Brain microvascular endothelial cell (primary cell): ENCODE results near the gene TMPRSS9.

Experiments used
- DNase-seq: peaks from one replicate; pipeline ENCODE4 v3.0.0-alpha.2; 2020
- H3K27ac ChIP-seq: fragments of 250-450 bp; sonication (Bioruptor Pico); 2 replicates; pipeline ENCODE4 v1.5.1; 2020; ENCODE audit warnings: mild to moderate bottlenecking, moderate library complexity
- H3K27me3 ChIP-seq: fragments of 250-450 bp; sonication (Bioruptor Pico); replicated peaks from 2 replicates; pipeline ENCODE4 v1.5.1; 2020; ENCODE audit warnings: mild to moderate bottlenecking
- H3K36me3 ChIP-seq: fragments of 250-450 bp; sonication (Bioruptor Pico); replicated peaks from 2 replicates; pipeline ENCODE4 v1.5.1; 2020; ENCODE audit warnings: mild to moderate bottlenecking
- H3K4me3 ChIP-seq: 2 replicates; pipeline ENCODE4 v1.5.1; 2011; ENCODE audit warnings: low read depth, mild to moderate bottlenecking, control low read depth, low read length, moderate library complexity
- in situ Hi-C: cut with HindIII; loops from 2 replicates; pipeline ENCODE4 v1.10.0; 2017; ENCODE audit warnings: low sequenced_read_pairs, low pct_ligation_motif_present
- TF ChIP-seq, protein P1 (sequence below): IDR thresholded peaks from 2 replicates; pipeline ENCODE4 v1.5.1; 2011; ENCODE audit warnings: low read depth, mild to moderate bottlenecking, moderate library complexity, low read length, control low read depth, inconsistent platforms; ENCODE audit errors: missing control alignments

Gene TMPRSS9

DNA sequence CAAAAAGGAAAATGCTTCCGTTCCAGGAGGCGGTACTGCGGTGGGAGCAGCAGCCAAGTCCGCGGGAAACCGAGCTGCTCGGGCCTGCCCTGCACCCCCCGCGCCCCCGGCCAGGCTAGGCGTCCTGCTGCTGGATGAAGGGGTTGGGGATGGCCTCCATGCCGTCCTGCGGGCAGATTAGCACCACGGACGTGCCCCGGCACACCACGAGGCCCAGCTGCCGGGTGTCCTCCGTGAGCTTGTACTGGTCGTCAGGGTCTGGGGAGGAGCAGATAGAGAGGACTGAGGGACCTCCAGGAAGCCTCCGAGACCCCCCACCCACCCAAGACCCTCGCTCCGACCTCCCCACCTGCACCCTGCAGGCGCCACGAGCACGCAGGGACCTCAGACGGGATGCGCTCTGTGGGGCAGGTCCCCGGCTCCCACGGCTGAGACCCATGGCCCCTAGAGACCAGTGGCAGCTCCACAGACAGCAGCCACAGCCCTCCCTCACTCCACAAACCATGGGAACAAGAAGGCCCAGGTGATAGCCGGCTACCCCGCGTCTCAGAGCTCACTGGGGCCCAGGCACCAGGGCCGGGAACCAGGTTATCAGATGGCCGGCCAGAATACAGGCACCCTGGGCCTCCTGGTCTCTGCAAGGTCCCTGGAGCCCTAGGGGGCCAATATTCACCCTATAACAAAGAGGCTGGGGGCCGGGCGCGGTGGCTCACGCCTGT lies 38.3 kb upstream of the TMPRSS9 start:
- no peaks in the 10 kb centered on the region for H3K27me3 ChIP-seq
- in situ Hi-C loops: no loop called here

DNA sequence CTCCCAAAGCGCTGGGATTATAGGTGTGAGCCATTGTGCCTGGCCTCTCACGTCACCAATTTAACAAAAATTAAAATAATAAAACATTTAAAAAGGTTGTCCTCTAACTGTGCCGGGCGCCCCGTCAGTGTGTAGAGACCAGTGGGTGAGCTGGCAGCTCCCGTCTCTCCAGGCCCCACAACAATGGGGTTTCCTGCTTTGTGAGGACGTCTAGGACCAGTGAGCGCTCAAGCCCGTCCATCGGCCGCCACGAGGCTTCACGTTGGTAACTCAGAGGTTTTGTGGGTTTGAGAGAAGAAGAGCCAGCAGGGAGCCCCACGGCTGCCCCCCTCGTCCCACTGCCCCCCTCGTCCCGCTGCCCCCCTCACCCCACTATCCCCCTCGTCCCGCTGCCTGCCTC lies 36.4 kb upstream of the TMPRSS9 start:
- peaks cover 16% of the 10 kb centered on the region for H3K36me3 ChIP-seq
- in situ Hi-C loops: no loop called here

More for the DNA sequence above, 38.3 kb upstream of the TMPRSS9 start:
- no peak overlapping the region for H3K4me3 ChIP-seq
- TF ChIP-seq, protein P1, sequence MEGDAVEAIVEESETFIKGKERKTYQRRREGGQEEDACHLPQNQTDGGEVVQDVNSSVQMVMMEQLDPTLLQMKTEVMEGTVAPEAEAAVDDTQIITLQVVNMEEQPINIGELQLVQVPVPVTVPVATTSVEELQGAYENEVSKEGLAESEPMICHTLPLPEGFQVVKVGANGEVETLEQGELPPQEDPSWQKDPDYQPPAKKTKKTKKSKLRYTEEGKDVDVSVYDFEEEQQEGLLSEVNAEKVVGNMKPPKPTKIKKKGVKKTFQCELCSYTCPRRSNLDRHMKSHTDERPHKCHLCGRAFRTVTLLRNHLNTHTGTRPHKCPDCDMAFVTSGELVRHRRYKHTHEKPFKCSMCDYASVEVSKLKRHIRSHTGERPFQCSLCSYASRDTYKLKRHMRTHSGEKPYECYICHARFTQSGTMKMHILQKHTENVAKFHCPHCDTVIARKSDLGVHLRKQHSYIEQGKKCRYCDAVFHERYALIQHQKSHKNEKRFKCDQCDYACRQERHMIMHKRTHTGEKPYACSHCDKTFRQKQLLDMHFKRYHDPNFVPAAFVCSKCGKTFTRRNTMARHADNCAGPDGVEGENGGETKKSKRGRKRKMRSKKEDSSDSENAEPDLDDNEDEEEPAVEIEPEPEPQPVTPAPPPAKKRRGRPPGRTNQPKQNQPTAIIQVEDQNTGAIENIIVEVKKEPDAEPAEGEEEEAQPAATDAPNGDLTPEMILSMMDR: no peak
- H3K36me3 ChIP-seq: peaks cover 16% of the 10 kb centered on the region
- H3K27ac ChIP-seq: no peak overlapping the region
- DNase-seq: no peak

DNA sequence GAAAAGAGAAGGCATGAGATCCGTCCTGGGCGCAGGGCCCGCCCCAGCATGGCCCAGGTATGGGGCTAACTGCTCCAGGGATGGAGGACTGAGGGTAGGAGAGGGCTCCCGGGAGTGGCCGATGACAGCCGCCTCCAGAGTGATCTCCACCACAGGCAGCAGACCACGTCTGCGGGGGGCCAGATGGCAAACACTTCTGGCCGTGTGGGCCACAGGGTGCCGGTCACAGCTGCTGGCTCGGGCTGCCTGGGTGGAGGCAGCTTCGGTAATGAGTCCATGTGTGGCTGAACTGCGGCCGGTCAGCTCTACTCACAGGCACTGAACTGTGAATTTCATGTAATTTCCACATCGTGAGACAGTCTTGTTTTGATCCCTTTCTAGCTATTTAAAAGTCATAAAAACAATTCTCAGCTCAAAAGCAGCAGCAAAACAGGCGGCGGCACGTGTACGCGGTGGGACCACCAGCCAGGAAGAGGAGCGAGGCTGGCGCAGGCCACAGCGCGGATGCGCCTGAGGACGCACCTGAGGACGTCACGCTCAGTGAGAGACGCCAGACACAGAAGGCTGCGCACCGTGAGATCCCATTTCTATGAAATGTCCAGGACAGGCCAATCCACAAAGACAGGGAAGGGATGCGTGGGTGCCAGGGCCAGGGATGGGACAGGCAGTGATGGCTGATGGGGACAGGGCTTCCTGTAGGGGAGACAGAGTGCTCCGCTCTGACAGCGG lies 35.7 kb upstream of the TMPRSS9 start:
- no peak overlapping the region for H3K4me3 ChIP-seq

More for the DNA sequence above, 36.4 kb upstream of the TMPRSS9 start:
- H3K27me3 ChIP-seq: no peaks in the 10 kb centered on the region
- TF ChIP-seq, protein P1: no peak
- no peak overlapping the region for H3K4me3 ChIP-seq
- DNase-seq: no peak
- H3K27ac ChIP-seq: no peak overlapping the region

DNA sequence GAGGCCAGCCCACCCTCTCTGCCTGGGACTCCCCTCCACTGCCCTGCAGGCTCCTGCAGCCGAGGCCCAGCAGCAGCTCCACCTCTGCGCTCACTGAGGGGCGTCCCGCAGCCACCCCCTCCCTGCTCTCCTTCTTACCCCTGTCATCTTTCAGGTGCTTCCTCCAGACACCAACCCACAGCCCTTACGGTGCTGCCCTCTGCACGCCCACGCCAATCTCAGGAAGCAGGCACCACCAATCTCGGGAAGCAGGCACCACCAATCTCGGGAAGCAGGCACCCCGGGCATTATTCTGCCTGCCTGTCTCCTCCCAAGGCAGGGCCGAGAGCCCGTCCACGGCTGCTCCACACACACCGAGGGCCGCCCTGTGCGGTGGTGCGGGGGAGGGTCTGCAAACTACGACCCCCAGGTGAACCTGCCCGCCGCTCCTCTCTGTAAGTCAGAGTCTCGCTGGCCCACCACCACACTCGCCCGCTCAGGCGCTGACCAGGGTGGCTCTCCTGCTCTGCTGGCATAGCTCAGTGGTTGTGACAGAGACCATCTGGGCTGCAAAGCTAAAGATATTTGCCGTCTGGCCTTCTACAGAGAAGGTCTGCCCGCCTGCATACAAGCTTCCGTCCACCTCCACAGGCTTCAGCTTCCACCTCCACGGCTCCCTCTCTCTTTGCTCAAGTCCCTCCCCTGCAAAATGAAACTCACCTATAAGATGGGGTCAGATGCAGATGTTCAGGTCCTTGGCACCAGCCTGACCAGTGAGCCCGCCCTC lies 34.6 kb upstream of the TMPRSS9 start:
- in situ Hi-C loops: loop anchor here (5.0 kb wide), 1 partner anchor 88 kb away; the partner anchor contains the start of genes PLEKHJ1 and SF3A2
- TF ChIP-seq, protein P1: no peak
- Histone ChIP-seq H3K27ac (no peak overlapping the region), H3K36me3 (peaks cover 16% of the 10 kb centered on the region), H3K27me3 (no peaks in the 10 kb centered on the region), H3K4me3 (no peak overlapping the region)
- no peak for DNase-seq

More for the DNA sequence above, 35.7 kb upstream of the TMPRSS9 start:
- in situ Hi-C loops: no loop called here
- H3K27ac ChIP-seq: no peak overlapping the region
- no peak for DNase-seq
- TF ChIP-seq, protein P1: no peak
- peaks cover 16% of the 10 kb centered on the region for H3K36me3 ChIP-seq
- no peaks in the 10 kb centered on the region for H3K27me3 ChIP-seq

DNA sequence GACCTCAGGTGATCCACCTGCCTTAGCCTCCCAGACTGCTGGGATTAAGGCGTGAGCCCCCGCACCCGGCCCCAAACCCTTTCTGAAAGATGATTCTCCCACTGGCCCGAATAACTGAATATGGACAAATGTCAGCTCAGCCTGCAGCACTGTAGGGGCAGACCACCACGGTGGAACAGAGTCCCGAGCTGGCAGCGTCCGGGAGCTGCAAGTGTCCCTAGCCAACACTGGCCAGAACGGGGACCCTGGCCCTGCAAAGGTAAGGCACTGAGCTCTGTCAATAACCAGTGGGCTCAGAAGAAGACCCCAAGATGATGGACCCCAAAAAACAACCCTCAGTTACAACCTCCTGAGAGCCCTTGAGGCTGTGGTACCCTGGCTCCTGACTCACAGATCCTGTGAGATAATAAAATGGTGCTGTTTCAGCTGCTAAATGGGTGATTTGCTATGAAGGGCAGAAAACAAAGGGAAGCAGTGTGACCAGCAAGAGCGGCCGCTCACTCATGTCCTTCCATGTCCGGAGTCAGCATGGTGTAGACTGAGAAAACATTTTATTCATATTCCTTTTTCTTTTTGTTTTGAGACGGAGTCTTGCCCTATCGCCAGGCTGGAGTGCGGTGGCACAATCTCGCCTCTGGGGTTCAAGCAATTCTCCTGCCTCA lies 33.2 kb upstream of the TMPRSS9 start:
- H3K27me3 ChIP-seq: no peaks in the 10 kb centered on the region
- H3K27ac ChIP-seq: peak overlapping the region; percentile 63
- peaks cover 12% of the 10 kb centered on the region for H3K36me3 ChIP-seq
- H3K4me3 ChIP-seq: peak overlapping the region; percentile 92
- DNase-seq: no peak
- TF ChIP-seq, protein P1: no peak
- in situ Hi-C loops: loop anchor here (5.0 kb wide), 1 partner anchor 90 kb away; the partner anchor contains the start of genes PLEKHJ1 and SF3A2
